Astrocyte of the hippocampus (primary cell): ENCODE results near the gene DCC.
"Not testable (repeated sequence)": the region's sequence is repeated elsewhere in the genome, so short reads cannot be mapped to it uniquely, and the experiment has no call there.

Source experiments
- DNase-seq: peaks from one replicate; pipeline ENCODE4 v3.0.0; 2011; ENCODE audit warnings: low read depth, low spot score

DCC gene

DNA sequence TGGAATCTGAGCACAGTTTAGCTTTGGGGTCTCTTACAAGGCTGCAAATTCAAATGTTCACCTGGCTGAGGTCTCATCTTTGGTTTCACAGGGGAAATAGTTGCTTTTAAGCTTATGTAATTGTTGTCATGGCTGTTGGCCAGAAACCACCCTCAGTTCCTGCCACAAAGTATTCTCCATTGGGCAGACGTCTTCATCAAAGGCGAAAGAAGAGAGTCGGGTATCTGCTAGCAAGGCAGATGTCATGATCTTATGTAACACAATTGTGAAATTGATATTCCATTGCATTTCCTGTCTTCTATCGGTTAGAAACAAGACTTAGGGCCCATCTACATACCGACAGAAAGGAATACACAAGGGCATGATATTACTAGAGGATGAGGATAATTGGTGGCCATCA lies 1068.3 kb downstream of the DCC start:
- DNase-seq, result no peak

DNA sequence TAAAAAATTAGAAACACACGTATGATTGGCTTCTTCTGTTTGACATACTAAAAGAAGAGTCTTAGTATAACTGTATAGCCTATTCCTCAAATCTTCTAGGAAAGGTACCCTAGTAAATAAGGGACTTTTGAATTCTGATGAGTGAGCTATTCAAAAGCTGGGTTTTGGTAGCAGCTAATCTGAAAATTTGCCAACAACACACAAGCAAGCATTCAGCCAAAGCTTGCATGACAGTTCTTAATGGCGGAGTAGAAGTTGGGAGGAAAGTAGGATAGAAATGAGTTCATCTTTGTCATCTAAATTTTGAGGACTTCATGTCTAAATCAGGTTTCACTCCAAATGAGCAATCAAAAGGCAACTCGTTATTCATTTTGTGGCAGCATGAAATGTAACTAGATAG lies 1071.5 kb downstream of the DCC start:
- DNase-seq, result no peak

DNA sequence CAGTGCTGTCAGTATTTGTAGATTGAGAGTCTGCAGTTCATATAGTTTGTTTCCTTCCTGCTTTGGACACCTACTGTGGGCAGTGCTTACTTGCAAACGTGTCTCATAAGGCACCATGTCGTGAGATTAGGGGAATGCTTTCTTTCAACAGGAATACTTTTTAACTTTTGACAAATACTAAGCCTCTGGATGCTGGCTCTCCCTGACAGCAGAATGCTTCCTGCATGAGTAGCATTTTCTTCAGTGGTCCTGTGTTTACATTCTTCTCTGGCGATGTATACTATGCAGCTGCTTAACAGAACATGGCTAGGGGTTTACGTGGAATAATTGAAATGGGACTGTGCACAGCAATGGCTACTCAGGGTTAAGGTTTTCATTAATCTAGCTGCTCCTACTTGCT lies 1077.0 kb downstream of the DCC start:
- peak; percentile 10 for DNase-seq

DNA sequence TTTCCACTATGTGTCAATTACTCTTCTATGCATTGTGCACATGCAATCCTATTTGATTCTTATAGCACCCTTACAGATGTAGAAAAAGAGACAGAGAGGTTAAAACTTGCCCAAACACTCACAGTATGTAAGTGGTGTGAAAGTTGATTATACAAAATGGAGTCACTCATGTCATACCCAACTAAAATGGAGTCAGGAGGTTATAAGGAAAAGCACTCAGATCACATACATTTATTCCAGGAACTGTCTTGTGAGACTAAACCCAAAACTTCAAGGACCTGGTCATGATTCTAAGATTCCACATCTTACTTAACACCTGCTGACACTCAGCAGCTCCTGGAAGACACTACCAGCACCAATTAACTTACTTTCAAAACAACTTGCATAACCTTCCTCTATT lies 1081.9 kb downstream of the DCC start:
- no peak for DNase-seq

DNA sequence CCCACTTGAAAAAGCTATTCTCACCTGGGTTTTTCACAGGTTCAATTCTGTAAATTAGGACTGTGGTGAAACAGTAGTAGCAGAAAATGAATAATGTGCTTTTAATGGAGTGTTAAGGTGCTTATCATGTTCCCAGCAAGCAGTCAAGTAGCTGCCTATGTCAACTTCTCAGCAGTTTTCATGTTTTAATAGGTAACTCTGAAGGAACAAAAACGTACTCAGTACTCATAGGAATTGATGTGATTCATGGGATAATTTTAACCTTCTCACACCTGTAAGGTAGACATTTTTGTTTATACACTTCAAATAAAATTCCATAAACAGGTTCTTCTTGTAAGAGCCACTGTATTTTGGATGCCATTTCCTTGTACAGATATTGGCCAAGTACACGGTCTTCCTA lies 1082.9 kb downstream of the DCC start:
- no peak for DNase-seq

DNA sequence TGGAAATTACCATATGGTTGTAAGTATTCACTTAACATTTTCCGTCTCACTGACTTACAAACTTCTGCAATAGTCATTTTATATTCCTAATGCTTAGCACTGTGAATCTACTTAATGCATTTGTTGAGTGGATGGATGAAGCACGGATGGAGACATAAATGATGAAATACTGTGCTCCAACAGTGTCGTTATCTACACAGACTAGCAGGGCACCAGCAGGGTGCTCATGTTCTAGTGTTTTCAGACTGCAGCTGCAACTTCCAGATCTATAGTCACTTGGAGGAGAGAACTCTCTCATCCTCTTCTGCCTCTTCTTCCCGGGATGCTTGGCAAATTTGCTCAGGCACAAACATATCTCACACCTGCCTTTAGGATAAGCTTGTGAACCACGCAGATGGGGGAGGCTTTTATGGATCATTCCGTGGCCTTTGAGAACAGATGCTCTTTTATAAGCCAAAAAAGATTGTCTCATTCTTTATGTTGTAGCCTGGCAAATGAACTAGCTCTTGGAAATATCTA lies 1086.7 kb downstream of the DCC start:
- DNase-seq, result no peak

DNA sequence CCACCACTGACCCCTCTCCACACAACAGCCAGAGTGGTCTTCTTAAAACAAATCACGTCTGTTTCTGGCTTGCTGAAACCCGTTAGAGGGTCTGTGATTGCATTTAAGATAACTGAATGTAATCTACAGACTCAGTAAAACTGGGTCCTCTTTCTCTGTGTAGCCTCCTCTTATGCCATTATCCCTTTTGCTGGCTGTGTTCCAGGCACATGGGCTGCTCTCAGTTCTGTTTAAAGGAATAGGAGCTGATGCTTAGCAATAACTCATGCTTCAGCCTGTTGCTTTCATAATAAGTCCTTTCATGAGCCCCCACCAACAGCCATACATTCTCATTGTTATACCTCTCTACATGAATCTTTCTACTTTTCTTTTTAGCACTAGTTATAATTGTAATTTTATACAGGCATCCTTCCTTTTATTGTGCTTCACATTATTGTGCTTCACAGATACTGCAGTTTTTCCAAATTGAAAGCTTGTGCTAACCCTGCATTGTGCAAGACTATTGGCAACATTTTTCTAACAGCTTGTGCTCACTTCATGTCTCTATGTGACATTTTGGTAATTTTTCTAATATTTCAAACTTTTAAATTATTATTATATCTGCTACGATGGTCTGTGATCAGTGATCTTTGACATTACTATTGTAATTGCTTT lies 1101.9 kb downstream of the DCC start:
- DNase-seq, result no peak

DNA sequence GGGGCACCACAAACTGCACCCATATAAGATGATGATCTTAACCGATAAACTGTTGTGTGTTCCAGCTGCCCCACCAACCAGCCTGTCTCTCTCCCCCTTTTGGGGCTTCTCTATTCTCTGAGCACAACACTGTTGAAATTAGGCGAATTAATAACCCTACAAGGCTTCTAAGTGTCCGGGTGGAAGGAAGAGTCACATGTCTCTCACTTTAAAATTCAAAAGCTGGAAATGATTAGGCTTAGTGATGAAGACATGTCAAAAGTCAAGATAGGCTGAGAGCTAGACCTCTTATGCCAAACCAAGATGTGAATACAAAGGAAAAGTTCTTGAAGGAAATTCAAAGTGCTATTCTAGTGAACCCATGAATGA lies 1102.4 kb downstream of the DCC start:
- DNase-seq, result no peak

DNA sequence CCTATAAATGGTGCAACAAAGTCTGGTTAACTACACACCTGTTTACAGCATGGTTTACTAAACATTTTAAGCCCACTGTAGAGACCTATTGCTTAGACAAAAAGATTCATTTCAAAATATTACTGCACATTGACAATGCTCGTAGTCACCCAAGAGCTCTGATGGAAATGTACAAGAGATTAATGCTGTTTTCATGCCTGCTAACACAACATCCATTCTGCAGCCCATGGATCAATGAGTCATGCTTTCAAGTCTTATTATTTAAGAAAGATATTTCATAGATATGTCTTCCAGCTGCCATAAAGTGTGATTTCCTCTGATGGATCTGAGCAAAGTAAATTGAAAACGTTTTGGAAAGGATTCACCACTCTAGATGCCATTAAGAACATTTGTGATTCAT lies 1103.3 kb downstream of the DCC start:
- DNase-seq, result no peak

DNA sequence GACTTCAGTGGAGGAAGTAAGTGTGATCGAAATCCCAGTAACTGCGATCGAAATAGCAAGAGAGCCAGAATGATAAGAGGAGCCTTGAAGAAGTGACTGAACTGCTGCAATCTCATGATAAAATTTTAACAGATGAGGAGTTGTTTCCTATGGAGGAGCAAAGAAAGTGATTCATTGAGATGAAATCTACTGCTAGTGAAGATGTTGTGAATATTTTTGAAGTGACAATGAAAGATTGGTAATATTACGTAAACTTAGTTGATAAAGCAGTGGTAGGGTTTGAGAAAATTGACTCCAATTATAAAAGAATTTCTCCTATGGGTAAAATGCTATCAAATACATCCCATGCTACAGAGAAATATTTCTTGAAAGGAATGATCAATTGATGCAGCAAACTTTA lies 1103.8 kb downstream of the DCC start:
- DNase-seq, result no peak

DNA sequence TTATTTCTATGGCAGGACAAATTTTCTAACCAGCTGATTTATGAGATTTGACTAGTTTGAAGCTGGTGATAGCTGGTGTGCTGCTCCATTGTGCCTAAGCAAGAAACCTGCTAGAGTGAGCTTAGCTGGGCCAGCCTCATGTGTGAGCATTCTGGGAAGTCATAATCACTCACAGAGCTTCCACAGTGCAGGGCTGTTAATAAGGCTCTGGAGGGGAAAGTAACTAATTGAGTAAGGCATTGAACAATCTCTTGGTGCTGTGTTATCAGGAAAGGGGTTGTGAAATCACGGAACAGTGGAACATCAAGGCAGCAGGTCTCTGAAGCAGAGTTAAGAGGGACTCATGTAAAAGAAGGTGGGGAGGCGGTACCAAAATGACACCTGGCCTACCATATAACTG lies 1111.9 kb downstream of the DCC start:
- no peak for DNase-seq

DNA sequence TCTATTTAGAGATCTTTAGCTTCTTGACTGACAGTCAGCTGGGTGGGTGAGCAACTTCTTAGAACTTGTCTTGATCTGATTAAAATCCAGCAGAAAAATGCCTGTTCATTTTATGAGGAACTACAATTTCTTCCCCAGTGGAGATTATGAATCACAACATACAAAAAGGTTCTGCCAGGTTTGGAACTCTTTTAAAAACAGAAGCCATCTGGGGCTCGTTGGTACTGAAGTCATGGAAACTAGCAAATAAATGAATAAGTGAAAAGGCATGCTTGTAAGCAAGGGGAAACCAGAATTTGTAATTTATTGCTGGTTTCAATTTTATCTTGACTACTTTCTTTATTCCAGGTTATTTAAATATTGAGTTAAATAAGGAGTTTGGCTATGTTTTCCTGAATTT lies 1117.1 kb downstream of the DCC start:
- DNase-seq, result peak; percentile 81

DNA sequence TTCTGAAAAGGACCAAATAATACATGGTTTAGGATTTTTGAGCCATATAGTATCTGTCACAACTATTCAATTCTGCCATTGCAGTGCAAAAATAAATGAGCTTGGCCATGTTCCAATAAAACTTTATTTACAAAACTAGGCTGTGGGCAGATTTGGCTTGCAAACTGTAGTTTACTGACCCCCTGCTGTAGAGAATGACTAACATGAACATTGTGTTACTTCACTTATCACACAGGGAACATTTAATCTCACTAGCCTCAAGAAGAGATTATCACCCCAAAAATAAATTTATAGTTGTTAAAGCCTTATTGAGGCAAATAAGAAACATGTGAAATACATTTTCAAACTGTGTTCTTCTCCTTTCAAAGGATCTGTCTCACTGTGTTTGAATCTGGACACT lies 1118.3 kb downstream of the DCC start:
- peak; percentile 39 for DNase-seq

DNA sequence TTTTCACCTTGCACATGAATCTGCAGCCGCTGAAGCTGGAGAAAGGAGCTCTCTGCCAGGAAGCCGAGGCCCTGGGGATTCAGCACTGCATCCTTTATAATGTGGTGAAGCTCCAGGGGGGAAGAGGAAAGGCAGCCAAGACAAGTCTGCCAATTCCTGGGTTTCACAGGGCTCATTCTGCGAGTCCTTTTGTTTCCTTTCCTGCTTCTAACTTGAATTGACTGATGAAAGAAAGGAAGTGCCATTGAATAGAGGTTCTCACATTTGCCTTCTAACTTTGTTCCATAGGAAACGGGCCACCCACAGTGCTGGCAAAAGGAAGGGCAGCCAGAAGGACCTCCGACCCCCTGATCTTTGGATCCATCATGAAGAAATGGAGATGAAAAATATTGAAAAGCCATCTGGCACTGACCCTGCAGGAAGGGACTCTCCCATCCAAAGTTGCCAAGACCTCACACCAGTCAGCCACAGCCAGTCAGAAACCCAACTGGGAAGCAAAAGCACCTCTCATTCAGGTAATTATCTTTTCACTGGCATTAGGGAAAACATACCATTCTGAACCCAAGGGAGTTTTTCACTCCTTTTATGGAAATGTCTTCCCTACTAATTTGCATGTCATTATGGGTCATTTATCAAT lies 1119.1 kb downstream of the DCC start:
- DNase-seq, result peak; percentile 92

DNA sequence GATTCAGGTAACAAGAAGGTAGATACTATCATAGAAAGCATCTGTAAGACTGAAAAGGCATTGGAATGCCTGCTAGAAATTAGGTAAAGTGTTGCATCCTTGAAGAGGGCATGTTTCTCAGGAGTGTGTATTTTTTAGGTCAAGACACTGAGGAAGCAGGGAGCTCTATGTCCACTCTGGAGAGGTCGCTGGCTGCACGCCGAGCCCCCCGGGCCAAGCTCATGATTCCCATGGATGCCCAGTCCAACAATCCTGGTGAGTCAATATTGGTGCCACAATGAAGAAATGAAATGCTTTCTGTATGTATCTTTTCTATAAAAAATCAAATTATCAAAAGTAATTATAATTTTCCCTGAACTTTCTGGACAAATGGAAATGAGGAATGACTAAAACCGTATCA lies 1127.8 kb downstream of the DCC start:
- DNase-seq, result no peak

DNA sequence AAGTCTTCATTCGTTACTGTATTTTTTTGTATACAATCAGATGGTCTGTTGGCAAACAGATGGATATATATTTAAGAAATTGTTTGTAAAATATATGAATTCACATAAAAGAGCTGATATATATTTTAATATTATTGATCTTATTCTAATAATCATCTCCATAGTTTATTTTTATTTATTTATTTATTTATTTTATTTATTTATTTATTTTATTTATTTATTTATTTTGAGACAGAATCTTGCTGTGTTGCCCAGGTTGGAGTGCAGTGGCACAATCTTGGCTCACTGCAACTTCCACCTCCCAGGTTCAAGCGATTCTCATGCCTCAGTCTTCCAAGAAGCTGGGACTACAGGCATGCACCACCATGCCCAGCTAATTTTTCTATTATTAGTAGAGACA lies 1128.2 kb downstream of the DCC start:
- not testable (repeated sequence) for DNase-seq

DNA sequence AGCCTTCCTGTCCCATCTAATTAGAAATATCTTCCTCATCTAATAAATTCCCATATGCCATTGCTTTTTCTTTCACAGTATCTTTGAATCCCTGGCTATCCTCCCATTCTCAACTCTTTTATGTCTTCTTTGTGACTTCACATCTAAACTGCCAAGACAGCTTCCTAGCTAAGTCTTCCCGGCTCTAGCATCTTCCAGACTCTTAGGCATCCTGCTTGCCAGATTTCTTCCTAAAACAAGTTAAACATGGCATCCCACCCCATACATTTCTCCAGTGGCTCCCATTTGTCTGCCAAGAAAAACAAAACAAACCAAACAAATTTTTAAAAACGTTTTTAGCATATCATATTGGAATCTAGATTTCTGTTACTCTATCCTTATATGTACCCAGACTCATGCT lies 1132.5 kb downstream of the DCC start:
- DNase-seq, result no peak

DNA sequence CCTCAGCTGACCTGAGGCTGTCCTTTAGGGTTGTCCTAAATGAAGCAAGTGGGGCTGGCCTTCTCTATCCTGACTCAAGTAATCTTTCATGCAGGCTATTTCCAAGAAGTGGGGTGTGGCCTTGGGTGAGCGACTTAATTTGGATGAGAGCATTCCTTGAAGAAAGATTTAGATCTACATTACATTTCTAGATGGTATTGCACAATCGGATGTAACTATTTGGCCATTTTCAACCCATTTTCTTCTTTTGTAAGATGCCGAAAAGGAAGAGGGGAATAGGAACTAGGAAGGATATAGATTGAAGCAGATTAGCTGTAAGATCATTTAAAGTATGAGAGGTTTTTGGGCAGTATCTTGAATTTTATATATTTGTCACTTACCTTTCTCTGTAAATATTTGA lies 1138.2 kb downstream of the DCC start:
- DNase-seq, result no peak

DNA sequence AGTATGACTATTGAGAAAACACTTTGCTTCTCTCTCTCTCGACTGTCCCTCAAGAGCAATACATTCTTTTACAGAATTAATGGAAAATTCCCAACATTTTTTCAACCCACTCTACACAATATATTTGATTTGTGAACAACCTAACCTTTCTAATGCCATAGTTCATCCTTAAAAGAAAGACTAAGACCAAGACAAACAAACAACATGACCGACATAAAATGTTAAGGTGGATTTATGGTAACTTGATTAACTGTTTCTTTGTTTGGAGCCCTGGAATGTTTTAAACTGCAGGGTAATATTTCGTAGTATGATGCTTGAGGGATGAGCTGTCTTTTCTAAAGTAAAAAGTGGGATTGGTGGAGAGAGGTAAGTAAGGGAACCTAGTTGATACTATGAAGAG lies 1146.3 kb downstream of the DCC start:
- DNase-seq, result peak; percentile 2

DNA sequence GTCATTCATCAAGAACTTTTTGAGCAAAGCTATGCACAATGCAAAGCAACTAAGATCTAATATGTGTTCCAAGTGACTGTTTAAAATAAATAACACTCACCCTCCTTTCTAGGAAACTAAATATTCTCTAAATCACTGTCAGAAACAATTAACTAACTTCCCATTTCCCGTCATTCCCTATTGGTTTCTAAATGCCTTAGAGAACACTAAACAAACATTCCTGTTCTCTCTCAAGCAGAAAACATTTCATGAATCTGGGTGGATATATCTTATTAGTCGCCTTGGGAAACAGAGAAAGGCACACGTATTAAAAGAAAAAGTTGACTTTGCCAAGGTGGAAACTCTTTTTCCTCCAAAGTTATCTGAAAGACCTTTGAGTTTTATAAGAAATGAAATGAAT lies 1149.3 kb downstream of the DCC start:
- DNase-seq, result peak; percentile 53

DNA sequence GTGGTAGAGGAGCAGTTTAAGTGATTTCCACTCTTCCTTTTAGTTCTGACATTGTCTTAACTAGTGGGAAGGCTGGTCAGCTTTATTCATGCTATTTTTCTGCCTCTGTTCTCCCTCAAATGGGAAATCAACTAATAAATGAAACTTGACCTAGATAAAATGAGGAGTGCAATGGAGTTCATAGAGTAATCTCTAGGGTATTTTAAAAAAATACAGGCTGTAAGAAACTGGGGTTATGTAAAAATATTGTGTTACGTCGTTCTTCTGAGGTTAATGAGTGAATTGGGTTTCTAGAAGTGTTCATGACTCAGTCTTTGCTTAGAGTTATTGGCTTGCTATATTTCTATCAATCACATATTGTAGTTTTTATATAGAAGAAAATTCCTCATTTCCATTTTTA lies 1150.0 kb downstream of the DCC start:
- no peak for DNase-seq

DNA sequence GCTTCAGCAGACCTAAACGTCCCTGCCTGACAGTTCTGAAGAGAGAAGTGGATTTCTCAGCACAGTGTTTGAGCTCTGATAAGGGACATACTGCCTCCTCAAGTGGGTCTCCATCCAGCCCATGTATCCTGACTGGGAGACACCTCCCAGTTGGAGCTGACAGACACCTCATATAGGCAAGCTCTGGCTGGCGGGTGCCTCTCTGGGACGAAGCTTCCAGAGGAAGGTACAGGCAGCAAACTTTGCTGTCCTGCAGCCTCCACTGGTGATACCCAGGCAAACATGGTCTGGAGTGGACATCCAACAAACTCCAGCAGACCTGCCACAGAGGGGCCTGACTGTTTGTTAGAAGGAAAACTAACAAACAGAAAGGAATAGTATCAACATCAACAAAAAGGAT lies 1156.0 kb downstream of the DCC start:
- no peak for DNase-seq

DNA sequence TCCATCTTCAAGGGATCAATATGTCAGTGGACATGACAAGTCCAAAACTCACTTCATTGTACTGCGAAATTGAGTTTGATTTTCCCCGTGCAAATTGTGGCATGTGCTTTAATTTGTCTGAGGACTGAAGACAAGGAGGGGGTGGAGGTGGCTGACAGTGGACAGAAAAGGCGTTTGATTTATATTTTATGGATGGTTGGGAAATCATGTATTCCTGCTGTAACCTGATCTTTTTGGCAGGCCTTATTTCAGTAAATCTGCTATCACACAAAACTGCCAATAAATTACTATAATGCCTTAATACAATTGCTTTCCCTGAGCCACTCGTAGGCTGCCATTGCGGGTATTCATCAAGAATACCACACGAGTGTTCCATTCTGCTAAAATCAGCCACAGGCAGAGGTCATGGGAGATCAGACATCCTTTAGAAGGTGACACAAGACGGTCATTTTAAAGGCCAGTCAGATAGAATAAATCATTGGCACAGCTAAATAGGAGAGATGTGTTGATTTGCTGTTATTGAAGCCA lies 1164.0 kb downstream of the DCC start:
- no peak for DNase-seq
